ENCODE results near the gene MYPN. TPM values are rescaled to one million over a fixed set of nuclear protein-coding genes. Genes with fewer than 3 reads are reported as not detected.

The MYPN gene
- total and polyA plus RNA-seq, 2 donors (not counting 1 experiment from before 2014, with no cell fraction given), result not detected

- ATAC-seq (ENCODE audit: low read depth) (no peak), DNase-seq (no peak)
- Histone ChIP-seq H3K4me3 (ENCODE audit: control extremely low read depth in 1 of 5, extremely low read depth in 1 of 5, insufficient read depth in 1 of 5, low read depth in 2 of 5, low read length in 4 of 5) (no peak overlapping the region), H3K4me1 (ENCODE audit: control insufficient read depth in 2 of 2, insufficient read depth in 2 of 2, low read length in 2 of 2) (peaks cover 13 to 20% of the 10 kb centered on the region in 2 donors), H3K27me3 (replicated peaks in 1 of 4; ENCODE audit: control extremely low read depth in 1 of 4, control insufficient read depth in 3 of 4, insufficient read depth in 4 of 4, low read length in 3 of 4) (no peaks in the 10 kb centered on the region), H3K27ac (ENCODE audit: low read length in 2 of 2) (no peak overlapping the region), H3K79me2 (ENCODE audit: control insufficient read depth, insufficient read depth, low read length) (peaks cover 21% of the 10 kb centered on the region), H3K36me3 (replicated peaks in 1 of 2; ENCODE audit: control extremely low read depth in 1 of 2, control insufficient read depth in 1 of 2, extremely low read depth in 1 of 2, insufficient read depth in 2 of 2, low read length in 1 of 2) (no peaks in the 10 kb centered on the region), H3K4me2 (replicated peaks; ENCODE audit: low read depth, low read length, poor library complexity, severe bottlenecking) (no peak overlapping the region), H4K20me1 (ENCODE audit: control insufficient read depth, insufficient read depth, low read length, poor library complexity, severe bottlenecking) (no peaks in the 10 kb centered on the region), H3K9ac (ENCODE audit: low read length) (no peak overlapping the region), H3K9me3 (ENCODE audit: control extremely low read depth in 1 of 3, control insufficient read depth in 2 of 3, insufficient read depth in 1 of 3, low read length in 2 of 3) (no peaks in the 10 kb centered on the region), H2AFZ (ENCODE audit: insufficient read depth, low read depth, low read length, poor library complexity, severe bottlenecking) (no peak overlapping the region)
- H3K4me1 Mint-ChIP-seq, result peaks cover 24% of the 10 kb centered on the region
- no peak overlapping the region for H3K4me3 Mint-ChIP-seq
- ChIA-PET POLR2A (interaction anchor here (0.7 kb wide), 1 partner anchor 16 kb away, joined by 4 read pairs; no protein-coding TSS in a partner anchor), CTCF (interaction anchor here (0.7 kb wide), 1 partner anchor 230 kb away, joined by 4 read pairs; no protein-coding TSS in a partner anchor)
- TF ChIP-seq EZH2 (IDR thresholded peaks at IDR 0.05; ENCODE audit: borderline replicate concordance, insufficient read depth, low read depth, low read length, poor library complexity, severe bottlenecking) (no peak), CTCF (IDR thresholded peaks at IDR 0.05) (no peak)
- H3K27me3 Mint-ChIP-seq, result no peaks in the 10 kb centered on the region
- WGBS (ENCODE audit: insufficient coverage), result no CpG with 5 or more reads among the region's 5 CpGs
- no peak overlapping the region for H3K27ac Mint-ChIP-seq
- no peaks in the 10 kb centered on the region for H3K9me3 Mint-ChIP-seq (ENCODE audit: insufficient read depth)
- intact Hi-C loops (cut with micrococcal nuclease), result loop anchor here (5.0 to 10.0 kb wide), 2 partner anchors 52 to 880 kb away; partner anchors contain the start of gene DDX21
These were observed 32.3 kb upstream of the MYPN start for GRCh38 chr10:68077026-68077425.

GRCh38 chr10:68079434-68079833 lies 29.9 kb upstream of the MYPN start:
- H3K9ac ChIP-seq (ENCODE audit: low read length), result no peak overlapping the region
- H3K9me3 Mint-ChIP-seq (ENCODE audit: insufficient read depth), result no peaks in the 10 kb centered on the region
- H2AFZ ChIP-seq (ENCODE audit: insufficient read depth, low read depth, low read length, poor library complexity, severe bottlenecking), result no peak overlapping the region
- H3K36me3 ChIP-seq (replicated peaks in 1 of 2; ENCODE audit: control extremely low read depth in 1 of 2, control insufficient read depth in 1 of 2, extremely low read depth in 1 of 2, insufficient read depth in 2 of 2, low read length in 1 of 2), result no peaks in the 10 kb centered on the region
- H3K79me2 ChIP-seq (ENCODE audit: control insufficient read depth, insufficient read depth, low read length), result peaks cover 2% of the 10 kb centered on the region
- H3K9me3 ChIP-seq (ENCODE audit: control extremely low read depth in 1 of 3, control insufficient read depth in 2 of 3, insufficient read depth in 1 of 3, low read length in 2 of 3), result no peaks in the 10 kb centered on the region
- no peaks in the 10 kb centered on the region for H4K20me1 ChIP-seq (ENCODE audit: control insufficient read depth, insufficient read depth, low read length, poor library complexity, severe bottlenecking)
- WGBS (ENCODE audit: insufficient coverage), result 100% methylated on average over 1 of the region's 1 CpG
- H3K27me3 ChIP-seq (replicated peaks in 1 of 4; ENCODE audit: control extremely low read depth in 1 of 4, control insufficient read depth in 3 of 4, insufficient read depth in 4 of 4, low read length in 3 of 4), result no peaks in the 10 kb centered on the region
- H3K27ac Mint-ChIP-seq, result no peak overlapping the region
- peaks cover 5 to 6% of the 10 kb centered on the region in 2 donors for H3K4me1 ChIP-seq (ENCODE audit: control insufficient read depth in 2 of 2, insufficient read depth in 2 of 2, low read length in 2 of 2)
- H3K27me3 Mint-ChIP-seq, result peaks cover 4% of the 10 kb centered on the region
- intact Hi-C loops (cut with micrococcal nuclease), result loop anchor here (5.0 to 10.0 kb wide), 2 partner anchors 55 to 878 kb away; partner anchors contain the start of gene DDX21
- no peak overlapping the region for H3K4me3 ChIP-seq (ENCODE audit: control extremely low read depth in 1 of 5, extremely low read depth in 1 of 5, insufficient read depth in 1 of 5, low read depth in 2 of 5, low read length in 4 of 5)
- TF ChIP-seq EZH2 (IDR thresholded peaks at IDR 0.05; ENCODE audit: borderline replicate concordance, insufficient read depth, low read depth, low read length, poor library complexity, severe bottlenecking), result no peak
- H3K4me3 Mint-ChIP-seq, result no peak overlapping the region
- ChIA-PET CTCF (no interaction called here), POLR2A (no interaction called here)
- peaks cover 5% of the 10 kb centered on the region for H3K4me1 Mint-ChIP-seq
- no peak overlapping the region for H3K4me2 ChIP-seq (replicated peaks; ENCODE audit: low read depth, low read length, poor library complexity, severe bottlenecking)
- no peak overlapping the region for H3K27ac ChIP-seq (ENCODE audit: low read length in 2 of 2)
- ATAC-seq (ENCODE audit: low read depth) (no peak), DNase-seq (no peak)

All from B cell (primary cell).